AML-193 (cell line): ENCODE measurements around the gene ITIH2.

Source experiments
- DNase-seq, 2 experiments: peaks; one replicate each; lab custom pipeline; 2025; lab: John Stamatoyannopoulos, UW

The ITIH2 gene

GRCh38 chr10:7794251-7795026, 91.3 kb downstream of the ITIH2 start:
- no peak for DNase-seq

GRCh38 chr10:7795605-7796004, 92.5 kb downstream of the ITIH2 start:
- DNase-seq = no peak

- no peak for DNase-seq
These were observed 94.5 kb downstream of the ITIH2 start for GRCh38 chr10:7797582-7797981.
